IgD-negative memory B cell (primary cell): ENCODE measurements around the gene GEMIN7. TPM values are rescaled to one million over a fixed set of nuclear protein-coding genes. Genes with fewer than 3 reads are reported as not detected.

Experiments used
- H3K27ac Mint-ChIP-seq, 3 donors: one replicate each; pipeline ENCODE4 v1.8.0; 2020 to 2022; ENCODE audit warnings: mild to moderate bottlenecking in 3 of 3, mixed read lengths in 3 of 3, moderate library complexity in 1 of 3
- H3K27me3 Mint-ChIP-seq: one replicate; pipeline ENCODE4 v1.8.0; 2021; ENCODE audit warnings: mixed read lengths
- H3K36me3 Mint-ChIP-seq: one replicate; pipeline ENCODE4 v1.8.0; 2020; ENCODE audit warnings: mild to moderate bottlenecking, mixed read lengths
- H3K4me1 Mint-ChIP-seq, 3 donors: one replicate each; pipeline ENCODE4 v1.8.0; 2020 to 2022; ENCODE audit warnings: mixed read lengths in 3 of 3, mild to moderate bottlenecking in 1 of 3
- H3K4me3 Mint-ChIP-seq, 4 donors: one replicate each; pipeline ENCODE4 v1.8.0; 2020 to 2022; ENCODE audit warnings: mild to moderate bottlenecking in 4 of 4, mixed read lengths in 4 of 4, moderate library complexity in 3 of 4
- H3K9me3 Mint-ChIP-seq, 3 donors: one replicate each; pipeline ENCODE4 v1.8.0; 2020 to 2021; ENCODE audit warnings: mixed read lengths in 3 of 3, mild to moderate bottlenecking in 1 of 3
- polyA plus RNA-seq: library from polyadenylated mRNA; unstranded; fragments of 300-500 nt; fragmentation: Illumina TruSeq; gene quantifications from one replicate; pipeline ENCODE4 v1.2.3, GENCODE V29; 2021

Gene GEMIN7
- polyA plus RNA-seq, 1 donor from 2014 or later, result 115 TPM

GRCh38 chr19:45050036-45050435 lies 29.0 kb upstream of the GEMIN7 start:
- peaks cover 26 to 61% (median 47%) of the 10 kb centered on the region in 3 donors for H3K4me1 Mint-ChIP-seq
- peak overlapping the region; percentile 79 to 94 (median 92) for H3K27ac Mint-ChIP-seq
- peak overlapping the region in 3 of 4 donors; percentile 58 to 84 (median 77) for H3K4me3 Mint-ChIP-seq
- H3K9me3 Mint-ChIP-seq, result no peaks in the 10 kb centered on the region
- peaks cover 4% of the 10 kb centered on the region for H3K36me3 Mint-ChIP-seq
- no peaks in the 10 kb centered on the region for H3K27me3 Mint-ChIP-seq

GRCh38 chr19:45051929-45052579 lies 27.0 kb upstream of the GEMIN7 start:
- H3K9me3 Mint-ChIP-seq, result no peaks in the 10 kb centered on the region
- H3K36me3 Mint-ChIP-seq, result peaks cover 6% of the 10 kb centered on the region
- H3K27ac Mint-ChIP-seq, result peak overlapping the region; percentile 73 to 95 (median 87)
- peaks cover 25 to 52% (median 40%) of the 10 kb centered on the region in 3 donors for H3K4me1 Mint-ChIP-seq
- no peaks in the 10 kb centered on the region for H3K27me3 Mint-ChIP-seq
- H3K4me3 Mint-ChIP-seq, result peak overlapping the region; percentile 73 to 92 (median 82)

GRCh38 chr19:45056831-45057230 lies 22.2 kb upstream of the GEMIN7 start:
- peaks cover 19 to 40% (median 34%) of the 10 kb centered on the region in 3 donors for H3K4me1 Mint-ChIP-seq
- peak overlapping the region in 2 of 4 donors; percentile 7 to 79 for H3K4me3 Mint-ChIP-seq
- H3K27me3 Mint-ChIP-seq, result no peaks in the 10 kb centered on the region
- H3K27ac Mint-ChIP-seq, result peak overlapping the region; percentile 57 to 84 (median 63)
- no peaks in the 10 kb centered on the region for H3K9me3 Mint-ChIP-seq
- peaks cover 8% of the 10 kb centered on the region for H3K36me3 Mint-ChIP-seq

GRCh38 chr19:45057444-45057843 lies 21.6 kb upstream of the GEMIN7 start:
- H3K27me3 Mint-ChIP-seq, result no peaks in the 10 kb centered on the region
- H3K4me3 Mint-ChIP-seq, result peak overlapping the region in 1 of 4 donors; percentile 7
- H3K36me3 Mint-ChIP-seq, result peaks cover 8% of the 10 kb centered on the region
- H3K9me3 Mint-ChIP-seq, result no peaks in the 10 kb centered on the region
- peaks cover 13 to 34% (median 28%) of the 10 kb centered on the region in 3 donors for H3K4me1 Mint-ChIP-seq
- peak overlapping the region; percentile 57 to 84 (median 63) for H3K27ac Mint-ChIP-seq

DNA sequence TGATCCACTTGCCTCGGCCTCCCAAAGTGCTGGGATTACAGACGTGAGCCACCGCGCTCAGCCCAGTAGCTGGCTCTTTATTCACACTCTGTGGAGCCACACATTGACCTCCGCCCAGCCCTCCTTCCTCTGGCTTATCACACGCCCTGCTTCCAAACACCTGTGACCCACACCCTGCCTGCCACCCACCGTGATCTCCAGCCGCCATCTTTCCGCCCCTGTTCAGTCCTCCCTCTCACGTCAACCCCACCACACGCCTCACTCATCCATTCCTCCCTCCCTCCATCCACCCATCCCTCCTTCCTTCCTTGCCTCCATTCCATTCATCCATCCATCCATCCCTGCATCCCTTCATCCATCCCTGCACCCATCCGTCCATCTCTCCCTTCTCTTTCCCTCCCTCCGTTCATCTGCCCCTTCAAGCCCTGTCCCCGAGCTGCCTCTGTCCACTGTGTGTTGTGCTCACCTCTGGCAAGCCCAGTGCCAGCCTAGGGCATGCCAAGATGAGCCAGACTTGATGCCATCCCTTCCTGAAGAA lies 20.4 kb upstream of the GEMIN7 start:
- no peaks in the 10 kb centered on the region for H3K27me3 Mint-ChIP-seq
- H3K4me1 Mint-ChIP-seq, result peaks cover 13 to 28% (median 22%) of the 10 kb centered on the region in 3 donors
- H3K36me3 Mint-ChIP-seq, result peaks cover 7% of the 10 kb centered on the region
- no peaks in the 10 kb centered on the region for H3K9me3 Mint-ChIP-seq
- peak overlapping the region; percentile 55 to 80 (median 64) for H3K27ac Mint-ChIP-seq
- H3K4me3 Mint-ChIP-seq, result no peak overlapping the region

DNA sequence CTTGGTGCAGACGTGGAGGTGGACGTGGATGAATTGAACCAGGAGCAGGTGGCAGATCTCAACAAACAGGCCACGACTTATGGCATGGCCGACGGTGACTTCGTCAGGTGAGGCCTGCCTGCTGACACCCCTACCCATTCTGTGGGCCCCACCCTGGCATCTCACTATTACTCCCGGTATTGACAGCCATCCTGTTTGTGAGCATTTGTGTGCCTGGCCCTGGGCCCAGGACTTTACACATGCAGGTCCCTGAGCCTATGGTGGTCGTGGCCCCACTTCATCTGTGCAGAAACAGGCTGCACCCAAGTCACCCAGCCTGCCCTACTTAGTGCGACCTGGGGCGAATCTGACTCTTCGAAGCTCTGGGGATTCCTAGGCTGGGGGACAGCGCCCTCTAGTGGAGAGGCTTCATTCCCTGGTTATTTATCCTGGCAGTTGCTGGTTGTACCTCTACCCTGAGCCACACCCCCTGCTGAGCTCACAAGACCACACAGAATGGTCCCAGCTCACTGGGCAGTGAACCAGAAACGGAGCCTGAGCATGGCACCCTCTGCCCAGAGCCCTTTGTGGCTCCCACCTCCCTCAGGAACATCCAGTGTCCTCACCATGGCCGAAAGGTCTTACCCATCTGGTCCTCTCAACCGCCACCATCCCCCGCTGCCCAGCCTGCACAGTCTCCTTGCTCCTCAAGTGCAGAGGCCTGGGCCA lies 19.6 kb upstream of the GEMIN7 start:
- peak overlapping the region in 2 of 4 donors; percentile 2 to 68 for H3K4me3 Mint-ChIP-seq
- H3K27me3 Mint-ChIP-seq, result no peaks in the 10 kb centered on the region
- H3K36me3 Mint-ChIP-seq, result peaks cover 6% of the 10 kb centered on the region
- H3K4me1 Mint-ChIP-seq, result peaks cover 13 to 26% (median 22%) of the 10 kb centered on the region in 3 donors
- H3K9me3 Mint-ChIP-seq, result no peaks in the 10 kb centered on the region
- H3K27ac Mint-ChIP-seq, result peak overlapping the region; percentile 7 to 80 (median 55)

DNA sequence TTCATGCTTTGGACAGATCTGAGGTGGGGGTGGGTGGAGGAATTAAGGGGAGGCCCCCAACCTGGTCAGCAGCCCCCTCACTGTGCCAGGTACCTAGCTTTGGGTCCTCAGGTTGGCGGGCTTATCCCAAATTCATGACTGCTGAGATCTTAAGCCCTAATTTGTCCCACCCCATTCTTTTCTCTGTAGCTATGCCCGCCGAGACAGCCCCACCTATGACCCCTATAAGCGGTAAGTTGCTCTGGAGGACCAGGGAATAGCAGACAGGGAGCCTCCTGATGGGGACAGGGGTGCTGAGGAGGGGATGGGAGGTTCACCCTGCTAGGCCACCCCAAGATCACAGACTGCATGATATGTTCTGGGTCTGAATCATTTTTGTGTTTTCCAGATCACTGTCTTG lies 17.1 kb upstream of the GEMIN7 start:
- H3K9me3 Mint-ChIP-seq, result no peaks in the 10 kb centered on the region
- H3K27me3 Mint-ChIP-seq, result no peaks in the 10 kb centered on the region
- no peak overlapping the region for H3K4me3 Mint-ChIP-seq
- H3K27ac Mint-ChIP-seq, result peak overlapping the region in 1 of 3 donors; percentile 28
- peaks cover 4% of the 10 kb centered on the region for H3K36me3 Mint-ChIP-seq
- peaks cover 7 to 15% (median 14%) of the 10 kb centered on the region in 3 donors for H3K4me1 Mint-ChIP-seq

- H3K27ac Mint-ChIP-seq, result peak overlapping the region in 1 of 3 donors; percentile 62
- no peak overlapping the region for H3K4me3 Mint-ChIP-seq
- peaks cover 6% of the 10 kb centered on the region for H3K36me3 Mint-ChIP-seq
- no peaks in the 10 kb centered on the region for H3K27me3 Mint-ChIP-seq
- no peaks in the 10 kb centered on the region for H3K9me3 Mint-ChIP-seq
- H3K4me1 Mint-ChIP-seq, result peaks cover 5 to 12% (median 9%) of the 10 kb centered on the region in 3 donors
These were observed 14.9 kb upstream of the GEMIN7 start for GRCh38 chr19:45063851-45064801.

DNA sequence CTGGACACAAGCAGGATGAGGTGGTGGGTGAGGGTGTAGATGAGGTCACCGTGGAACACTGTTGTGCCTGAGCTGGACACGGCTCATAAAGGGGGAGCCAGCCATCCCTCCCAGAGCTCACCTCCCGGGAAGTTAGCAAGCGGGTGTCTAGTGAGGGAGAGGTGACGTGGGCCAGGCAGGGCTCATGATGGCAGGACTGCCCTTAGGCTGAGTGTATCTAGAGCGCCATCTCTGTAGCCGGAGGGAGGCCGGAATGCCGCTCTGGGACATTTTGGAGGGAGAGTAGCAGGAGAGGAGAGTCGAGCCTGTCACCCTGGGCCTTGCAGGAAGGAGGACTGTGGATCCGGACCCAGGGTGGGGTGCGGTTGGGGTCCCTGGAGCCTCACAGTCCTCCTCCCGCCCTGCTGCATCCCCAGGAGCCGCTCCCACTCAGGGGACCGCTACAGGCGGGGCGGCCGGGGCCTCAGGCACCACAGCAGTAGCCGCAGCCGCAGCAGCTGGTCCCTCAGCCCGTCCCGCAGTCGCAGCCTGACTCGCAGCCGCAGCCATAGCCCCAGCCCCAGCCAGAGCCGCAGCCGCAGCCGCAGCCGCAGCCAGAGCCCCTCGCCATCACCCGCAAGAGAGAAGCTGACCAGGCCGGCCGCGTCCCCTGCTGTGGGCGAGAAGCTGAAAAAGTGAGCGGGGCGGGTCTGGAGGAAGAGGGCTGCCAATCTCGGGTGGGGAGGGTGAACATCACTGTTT lies 12.0 kb upstream of the GEMIN7 start:
- Mint-ChIP-seq H3K4me1 (peaks cover 0 to 6% (median 5%) of the 10 kb centered on the region in 3 donors), H3K27me3 (no peaks in the 10 kb centered on the region), H3K36me3 (peaks cover 4% of the 10 kb centered on the region), H3K27ac (no peak overlapping the region), H3K4me3 (peak overlapping the region in 1 of 4 donors; percentile 33), H3K9me3 (no peaks in the 10 kb centered on the region)

GRCh38 chr19:45068041-45068440 lies 11.0 kb upstream of the GEMIN7 start:
- Mint-ChIP-seq H3K9me3 (no peaks in the 10 kb centered on the region), H3K36me3 (peaks cover 4% of the 10 kb centered on the region), H3K4me3 (no peak overlapping the region), H3K27ac (no peak overlapping the region), H3K27me3 (no peaks in the 10 kb centered on the region), H3K4me1 (peaks cover 0 to 9% (median 8%) of the 10 kb centered on the region in 3 donors)

- Mint-ChIP-seq H3K9me3 (no peaks in the 10 kb centered on the region), H3K27ac (peak overlapping the region; percentile 16 to 90 (median 73))
These were observed 10.0 kb upstream of the GEMIN7 start for GRCh38 chr19:45069056-45069455.

GRCh38 chr19:45070214-45070613 lies 8.8 kb upstream of the GEMIN7 start:
- Mint-ChIP-seq H3K9me3 (no peaks in the 10 kb centered on the region), H3K36me3 (peaks cover 4% of the 10 kb centered on the region), H3K27ac (peak overlapping the region in 2 of 3 donors; percentile 70 to 76), H3K27me3 (no peaks in the 10 kb centered on the region), H3K4me1 (peaks cover 7 to 14% (median 12%) of the 10 kb centered on the region in 3 donors), H3K4me3 (peak overlapping the region in 1 of 4 donors; percentile 88)

More at GRCh38 chr19:45069056-45069455, 10.0 kb upstream of the GEMIN7 start:
- Mint-ChIP-seq H3K4me3 (peak overlapping the region in 1 of 4 donors; percentile 43), H3K4me1 (peaks cover 0 to 9% (median 8%) of the 10 kb centered on the region in 3 donors), H3K27me3 (no peaks in the 10 kb centered on the region), H3K36me3 (peaks cover 4% of the 10 kb centered on the region)

GRCh38 chr19:45070861-45071544 lies 8.1 kb upstream of the GEMIN7 start:
- Mint-ChIP-seq H3K4me1 (peaks cover 7 to 14% (median 12%) of the 10 kb centered on the region in 3 donors), H3K36me3 (peaks cover 4% of the 10 kb centered on the region), H3K27me3 (no peaks in the 10 kb centered on the region), H3K4me3 (peak overlapping the region in 1 of 4 donors; percentile 26), H3K27ac (peak overlapping the region in 2 of 3 donors; percentile 16 to 70), H3K9me3 (no peaks in the 10 kb centered on the region)
